Measurements from ENCODE around the gene SCT. TPM values are rescaled to one million over a fixed set of nuclear protein-coding genes. Genes with fewer than 3 reads are reported as not detected.

Gene SCT
- polyA plus RNA-seq, 1 donor from 2014 or later = not detected

DNA sequence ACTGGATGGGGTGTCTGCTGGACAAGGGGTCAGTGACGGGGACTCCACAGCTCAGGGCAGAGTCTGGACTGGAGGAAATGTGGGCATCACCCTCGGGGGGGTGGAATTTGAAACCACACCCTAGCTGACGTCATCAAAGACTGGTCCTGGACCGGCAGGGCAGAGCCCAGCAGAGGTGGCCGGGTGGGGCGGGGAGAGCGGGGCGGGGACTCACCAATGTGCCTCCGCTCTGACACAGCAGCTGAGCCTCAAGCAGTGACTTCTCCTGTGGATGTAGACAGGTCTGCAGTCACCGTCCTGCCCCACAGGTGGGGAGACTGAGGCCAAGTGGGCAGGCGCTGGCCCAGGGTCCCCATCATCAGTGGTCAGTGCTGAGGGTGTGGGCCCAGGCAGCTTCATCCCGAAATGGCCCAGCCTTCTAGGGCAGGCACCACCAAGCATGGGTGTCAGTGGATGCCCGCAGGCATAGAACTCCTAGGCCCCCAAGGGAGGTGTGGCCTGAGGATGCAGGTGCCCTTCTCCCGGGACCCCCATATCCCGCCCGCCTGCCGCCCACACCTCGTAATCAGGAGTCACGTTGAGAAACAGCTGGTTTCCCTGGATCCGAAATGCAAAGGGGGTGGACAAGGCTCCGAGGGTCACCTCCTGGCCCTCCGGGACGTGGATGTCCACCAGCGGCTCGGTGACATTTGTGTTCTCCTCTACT lies 2.8 kb downstream of the SCT start:
- no peaks in the 10 kb centered on the region for H4K20me1 ChIP-seq (ENCODE audit: insufficient read depth)
- no peaks in the 10 kb centered on the region for H3K9me3 ChIP-seq (ENCODE audit: low read length)

GRCh38 chr11:623349-623869 lies 3.6 kb downstream of the SCT start:
- no peaks in the 10 kb centered on the region for H3K9me2 ChIP-seq (ENCODE audit: insufficient read depth, low read length)
- no peak overlapping the region for H3K27ac ChIP-seq (ENCODE audit: low read length)
- H3K4me3 ChIP-seq (ENCODE audit: low read length) = no peak overlapping the region
- no peaks in the 10 kb centered on the region for H3K36me3 ChIP-seq (ENCODE audit: insufficient read depth, low read length)
- no peaks in the 10 kb centered on the region for H3K9me3 ChIP-seq (ENCODE audit: low read length)
- TF ChIP-seq CTCF (IDR thresholded peaks at IDR 0.05; ENCODE audit: poor library complexity, severe bottlenecking) = no peak
- no peak for TF ChIP-seq EP300 (conservative IDR thresholded peaks at IDR 0.05; ENCODE audit: poor library complexity, severe bottlenecking)
- no peak overlapping the region for H3K4me2 ChIP-seq (ENCODE audit: low read length)
- no peak overlapping the region for H3K9ac ChIP-seq (ENCODE audit: low read length)
- H4K20me1 ChIP-seq (ENCODE audit: insufficient read depth) = no peaks in the 10 kb centered on the region
- H3F3A ChIP-seq (ENCODE audit: insufficient read depth, low read length, poor library complexity, severe bottlenecking) = no peaks in the 10 kb centered on the region
- no peaks in the 10 kb centered on the region for H3K79me2 ChIP-seq (replicated peaks; ENCODE audit: insufficient read depth, low read length)
- H2AFZ ChIP-seq (ENCODE audit: low read depth, low read length) = no peak overlapping the region
- no peaks in the 10 kb centered on the region for H3K27me3 ChIP-seq (ENCODE audit: insufficient read depth, low read depth, low read length)

More for the DNA sequence above, 2.8 kb downstream of the SCT start:
- H3K79me2 ChIP-seq (replicated peaks; ENCODE audit: insufficient read depth, low read length) = no peaks in the 10 kb centered on the region
- H3K4me2 ChIP-seq (ENCODE audit: low read length) = no peak overlapping the region
- H3K27me3 ChIP-seq (ENCODE audit: insufficient read depth, low read depth, low read length) = no peaks in the 10 kb centered on the region
- no peaks in the 10 kb centered on the region for H3K36me3 ChIP-seq (ENCODE audit: insufficient read depth, low read length)
- no peak overlapping the region for H2AFZ ChIP-seq (ENCODE audit: low read depth, low read length)
- H3K9me2 ChIP-seq (ENCODE audit: insufficient read depth, low read length) = no peaks in the 10 kb centered on the region
- no peak overlapping the region for H3K27ac ChIP-seq (ENCODE audit: low read length)
- no peak for TF ChIP-seq POLR2AphosphoS5 (IDR thresholded peaks at IDR 0.05)
- no peak for TF ChIP-seq SMC3 (conservative IDR thresholded peaks at IDR 0.05; ENCODE audit: poor library complexity)
- no peak for TF ChIP-seq MXI1 (conservative IDR thresholded peaks at IDR 0.05; ENCODE audit: poor library complexity, severe bottlenecking)
- TF ChIP-seq EZH2 (IDR thresholded peaks at IDR 0.05; ENCODE audit: borderline replicate concordance, insufficient read depth, low read length, poor library complexity, severe bottlenecking) = no peak
- no peak for TF ChIP-seq REST (IDR thresholded peaks at IDR 0.05; ENCODE audit: borderline replicate concordance)
- no peak for TF ChIP-seq RAD21 (conservative IDR thresholded peaks at IDR 0.05)
- no peak for TF ChIP-seq EP300 (conservative IDR thresholded peaks at IDR 0.05; ENCODE audit: poor library complexity, severe bottlenecking)
- H3K4me3 ChIP-seq (ENCODE audit: low read length) = no peak overlapping the region
- no peaks in the 10 kb centered on the region for H3F3A ChIP-seq (ENCODE audit: insufficient read depth, low read length, poor library complexity, severe bottlenecking)
- no peak overlapping the region for H3K9ac ChIP-seq (ENCODE audit: low read length)

Measured in neural cell (in vitro differentiated cells).